ENCODE results near the gene ARHGAP31. TPM values are rescaled to one million over a fixed set of nuclear protein-coding genes. Genes with fewer than 3 reads are reported as not detected.

Gene ARHGAP31
- total and polyA plus RNA-seq, 4 donors = 0.99 to 4.6 (median 2.6) TPM

GRCh38 chr3:119453822-119454221 is 159.6 kb downstream of the ARHGAP31 start:
- Histone ChIP-seq H3K27me3 (ENCODE audit: control insufficient read depth in 4 of 4, insufficient read depth in 4 of 4, low read length in 3 of 4) (no peaks in the 10 kb centered on the region), H3K4me1 (ENCODE audit: control insufficient read depth in 4 of 4, insufficient read depth in 4 of 4, low read length in 3 of 4) (no peaks in the 10 kb centered on the region)
- 95% methylated on average over 1 of the region's 1 CpG for WGBS

More at GRCh38 chr3:119453822-119454221, 159.6 kb downstream of the ARHGAP31 start:
- no peak for TF ChIP-seq FOXA2 (IDR thresholded peaks at IDR 0.05)
- TF ChIP-seq ATF3 (IDR thresholded peaks at IDR 0.05) = no peak
- TF ChIP-seq HNF4A (conservative IDR thresholded peaks at IDR 0.05) = no peak
- TF ChIP-seq ZBTB33 (IDR thresholded peaks at IDR 0.05) = no peak
- TF ChIP-seq CTCF (IDR thresholded peaks at IDR 0.05; ENCODE audit: low read depth, low read length, missing input control) = no peak
- TF ChIP-seq GABPA (IDR thresholded peaks at IDR 0.05 in 1 of 2, conservative IDR thresholded peaks at IDR 0.05 in 1 of 2) = no peak
- TF ChIP-seq EGR1 (IDR thresholded peaks at IDR 0.05; ENCODE audit: low read depth in 2 of 2) = no peak
- no peak for TF ChIP-seq TAF1 (conservative IDR thresholded peaks at IDR 0.05)
- TF ChIP-seq YY1 (IDR thresholded peaks at IDR 0.05) = no peak
- TF ChIP-seq JUND (IDR thresholded peaks at IDR 0.05) = no peak
- TF ChIP-seq RXRA (IDR thresholded peaks at IDR 0.05) = no peak
- TF ChIP-seq REST (IDR thresholded peaks at IDR 0.05) = no peak
- no peak for TF ChIP-seq HNF4G (IDR thresholded peaks at IDR 0.05)
- no peak for TF ChIP-seq FOXA1 (IDR thresholded peaks at IDR 0.05)
- TF ChIP-seq SP1 (IDR thresholded peaks at IDR 0.05) = no peak
- no peak for TF ChIP-seq MAX (IDR thresholded peaks at IDR 0.05)
- no peak for TF ChIP-seq NR2F2 (IDR thresholded peaks at IDR 0.05)
- TF ChIP-seq RAD21 (IDR thresholded peaks at IDR 0.05) = no peak
- no peaks in the 10 kb centered on the region for H3K9me3 ChIP-seq (ENCODE audit: control insufficient read depth in 4 of 4, low read length in 3 of 4)
- no peak overlapping the region for H3K4me3 ChIP-seq (ENCODE audit: low read depth in 1 of 3, low read length in 3 of 3)
- no peak overlapping the region for H3K9ac ChIP-seq (ENCODE audit: low read depth in 1 of 2, low read length in 2 of 2)
- peaks cover 17 to 79% (median 72%) of the 10 kb centered on the region in 4 donors for H3K36me3 ChIP-seq (ENCODE audit: control insufficient read depth in 4 of 4, insufficient read depth in 3 of 4, low read depth in 1 of 4, low read length in 3 of 4)
- DNase-seq (ENCODE audit: low spot score) = no peak
- no peak overlapping the region for H3K27ac ChIP-seq (ENCODE audit: low read depth in 1 of 2, low read length in 2 of 2)
